ENCODE measurements around the gene RHBDF1. TPM values are rescaled to one million over a fixed set of nuclear protein-coding genes. Genes with fewer than 3 reads are reported as not detected.

RHBDF1 gene
- total and polyA plus RNA-seq, 2 experiments from 2014 or later: 22.6 to 24.5 TPM

DNA sequence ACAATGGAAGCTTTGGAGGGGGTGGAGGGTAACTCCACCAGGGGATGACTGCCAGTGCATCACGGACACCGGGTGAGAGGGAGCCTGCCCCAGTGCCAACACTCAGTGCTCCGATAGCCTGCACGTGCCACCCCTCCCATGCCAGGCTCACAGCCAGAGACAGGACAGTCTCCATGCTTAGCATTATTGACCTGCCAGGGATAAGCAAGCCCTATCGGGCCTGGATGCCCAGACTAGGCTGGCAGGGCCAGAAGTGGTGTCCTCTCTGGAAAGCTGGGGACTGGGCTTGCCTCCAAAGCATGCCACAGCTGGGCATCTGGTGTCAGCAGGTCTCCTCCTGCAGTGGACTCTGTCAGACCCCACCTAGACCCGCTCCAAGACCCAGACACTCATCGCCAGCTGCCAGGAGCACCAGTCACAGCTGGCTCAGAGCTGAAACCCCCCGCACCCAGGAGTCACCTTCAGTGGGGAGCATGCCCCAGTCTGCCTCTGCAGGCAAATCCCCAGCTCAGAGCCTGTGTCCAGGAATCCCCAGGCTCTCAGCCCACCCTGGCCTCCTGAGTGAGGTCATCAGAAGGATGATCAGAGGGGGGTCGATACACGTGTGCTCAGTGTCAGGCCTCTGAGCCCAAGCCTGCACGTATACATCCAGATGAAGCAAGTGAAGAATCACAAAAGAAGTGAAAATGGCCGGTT lies 1.8 kb upstream of the RHBDF1 start (continued):
- TF ChIP-seq, protein P1, sequence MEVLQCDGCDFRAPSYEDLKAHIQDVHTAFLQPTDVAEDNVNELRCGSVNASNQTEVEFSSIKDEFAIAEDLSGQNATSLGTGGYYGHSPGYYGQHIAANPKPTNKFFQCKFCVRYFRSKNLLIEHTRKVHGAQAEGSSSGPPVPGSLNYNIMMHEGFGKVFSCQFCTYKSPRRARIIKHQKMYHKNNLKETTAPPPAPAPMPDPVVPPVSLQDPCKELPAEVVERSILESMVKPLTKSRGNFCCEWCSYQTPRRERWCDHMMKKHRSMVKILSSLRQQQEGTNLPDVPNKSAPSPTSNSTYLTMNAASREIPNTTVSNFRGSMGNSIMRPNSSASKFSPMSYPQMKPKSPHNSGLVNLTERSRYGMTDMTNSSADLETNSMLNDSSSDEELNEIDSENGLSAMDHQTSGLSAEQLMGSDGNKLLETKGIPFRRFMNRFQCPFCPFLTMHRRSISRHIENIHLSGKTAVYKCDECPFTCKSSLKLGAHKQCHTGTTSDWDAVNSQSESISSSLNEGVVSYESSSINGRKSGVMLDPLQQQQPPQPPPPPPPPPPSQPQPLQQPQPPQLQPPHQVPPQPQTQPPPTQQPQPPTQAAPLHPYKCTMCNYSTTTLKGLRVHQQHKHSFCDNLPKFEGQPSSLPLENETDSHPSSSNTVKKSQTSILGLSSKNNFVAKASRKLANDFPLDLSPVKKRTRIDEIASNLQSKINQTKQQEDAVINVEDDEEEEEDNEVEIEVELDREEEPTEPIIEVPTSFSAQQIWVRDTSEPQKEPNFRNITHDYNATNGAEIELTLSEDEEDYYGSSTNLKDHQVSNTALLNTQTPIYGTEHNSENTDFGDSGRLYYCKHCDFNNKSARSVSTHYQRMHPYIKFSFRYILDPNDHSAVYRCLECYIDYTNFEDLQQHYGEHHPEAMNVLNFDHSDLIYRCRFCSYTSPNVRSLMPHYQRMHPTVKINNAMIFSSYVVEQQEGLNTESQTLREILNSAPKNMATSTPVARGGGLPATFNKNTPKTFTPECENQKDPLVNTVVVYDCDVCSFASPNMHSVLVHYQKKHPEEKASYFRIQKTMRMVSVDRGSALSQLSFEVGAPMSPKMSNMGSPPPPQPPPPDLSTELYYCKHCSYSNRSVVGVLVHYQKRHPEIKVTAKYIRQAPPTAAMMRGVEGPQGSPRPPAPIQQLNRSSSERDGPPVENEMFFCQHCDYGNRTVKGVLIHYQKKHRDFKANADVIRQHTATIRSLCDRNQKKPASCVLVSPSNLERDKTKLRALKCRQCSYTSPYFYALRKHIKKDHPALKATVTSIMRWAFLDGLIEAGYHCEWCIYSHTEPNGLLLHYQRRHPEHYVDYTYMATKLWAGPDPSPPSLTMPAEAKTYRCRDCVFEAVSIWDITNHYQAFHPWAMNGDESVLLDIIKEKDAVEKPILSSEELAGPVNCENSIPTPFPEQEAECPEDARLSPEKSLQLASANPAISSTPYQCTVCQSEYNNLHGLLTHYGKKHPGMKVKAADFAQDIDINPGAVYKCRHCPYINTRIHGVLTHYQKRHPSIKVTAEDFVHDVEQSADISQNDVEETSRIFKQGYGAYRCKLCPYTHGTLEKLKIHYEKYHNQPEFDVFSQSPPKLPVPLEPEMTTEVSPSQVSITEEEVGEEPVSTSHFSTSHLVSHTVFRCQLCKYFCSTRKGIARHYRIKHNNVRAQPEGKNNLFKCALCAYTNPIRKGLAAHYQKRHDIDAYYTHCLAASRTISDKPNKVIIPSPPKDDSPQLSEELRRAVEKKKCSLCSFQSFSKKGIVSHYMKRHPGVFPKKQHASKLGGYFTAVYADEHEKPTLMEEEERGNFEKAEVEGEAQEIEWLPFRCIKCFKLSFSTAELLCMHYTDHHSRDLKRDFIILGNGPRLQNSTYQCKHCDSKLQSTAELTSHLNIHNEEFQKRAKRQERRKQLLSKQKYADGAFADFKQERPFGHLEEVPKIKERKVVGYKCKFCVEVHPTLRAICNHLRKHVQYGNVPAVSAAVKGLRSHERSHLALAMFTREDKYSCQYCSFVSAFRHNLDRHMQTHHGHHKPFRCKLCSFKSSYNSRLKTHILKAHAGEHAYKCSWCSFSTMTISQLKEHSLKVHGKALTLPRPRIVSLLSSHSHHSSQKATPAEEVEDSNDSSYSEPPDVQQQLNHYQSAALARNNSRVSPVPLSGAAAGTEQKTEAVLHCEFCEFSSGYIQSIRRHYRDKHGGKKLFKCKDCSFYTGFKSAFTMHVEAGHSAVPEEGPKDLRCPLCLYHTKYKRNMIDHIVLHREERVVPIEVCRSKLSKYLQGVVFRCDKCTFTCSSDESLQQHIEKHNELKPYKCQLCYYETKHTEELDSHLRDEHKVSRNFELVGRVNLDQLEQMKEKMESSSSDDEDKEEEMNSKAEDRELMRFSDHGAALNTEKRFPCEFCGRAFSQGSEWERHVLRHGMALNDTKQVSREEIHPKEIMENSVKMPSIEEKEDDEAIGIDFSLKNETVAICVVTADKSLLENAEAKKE (CRISPR knock-in tag; IDR thresholded peaks at IDR 0.05): no peak

DNA sequence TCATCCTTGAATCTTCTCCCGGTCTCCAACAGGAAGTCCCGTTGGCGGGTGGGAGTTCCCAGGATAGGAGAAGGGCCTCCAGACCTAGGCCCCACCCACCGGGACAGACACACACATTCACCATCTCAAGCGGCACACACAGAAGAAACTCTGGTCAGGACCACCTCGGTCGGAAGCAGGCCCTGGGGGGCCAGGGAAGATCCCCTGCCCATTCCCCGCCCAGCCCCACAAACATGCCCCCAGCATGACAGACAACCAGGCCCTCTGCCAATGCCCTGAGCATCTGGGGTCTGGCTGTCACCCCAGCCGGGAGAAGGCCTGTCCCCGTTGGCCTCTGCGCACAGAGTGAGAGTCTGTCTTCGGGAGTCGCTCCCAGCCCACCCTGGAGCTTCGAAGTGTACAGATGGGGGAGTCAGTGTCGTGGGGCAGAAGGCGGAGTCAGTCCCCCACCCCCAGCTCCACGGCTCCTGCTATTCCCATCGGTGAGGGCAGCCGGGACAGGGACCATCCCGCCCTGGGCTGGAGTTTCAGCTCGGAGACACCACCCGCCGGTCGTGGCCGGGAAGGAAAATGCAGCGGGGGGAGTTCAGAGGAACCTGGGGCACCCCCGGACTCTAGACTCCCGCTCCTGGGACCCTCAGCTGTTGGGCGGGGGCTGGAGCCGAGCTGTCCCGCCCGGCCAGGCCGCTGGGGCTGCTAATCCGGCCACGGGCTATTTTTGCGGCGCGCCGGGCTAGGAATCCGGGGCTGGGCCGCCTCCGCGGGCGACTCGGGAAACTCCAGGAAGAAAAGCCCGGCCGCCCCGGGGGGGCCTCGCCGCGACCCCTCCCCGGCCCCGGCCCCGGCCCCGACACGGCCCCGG lies 660 bp downstream of the RHBDF1 start:
- Histone ChIP-seq H3K9me2 (ENCODE audit: insufficient read depth) (no peaks in the 10 kb centered on the region), H3K4me3 (peak overlapping the region; percentile 76), H3K36me3 (ENCODE audit: insufficient read depth) (no peaks in the 10 kb centered on the region), H4K20me1 (replicated peaks; ENCODE audit: insufficient read depth) (0 out of 2 replicates have a peak, but pooled peaks cover 5% of the 10 kb centered on the region), H2AFZ (peak overlapping the region; percentile 74), H3K27me3 (ENCODE audit: insufficient read depth) (no peaks in the 10 kb centered on the region), H3K79me2 (replicated peaks; ENCODE audit: insufficient read depth) (peaks cover 4% of the 10 kb centered on the region; the same call in 1 of the 2 replicates), H3K4me2 (peak overlapping the region; percentile 93), H3F3A (replicated peaks; ENCODE audit: low read depth) (peaks cover 16% of the 10 kb centered on the region; the same call in 1 of the 2 replicates), H3K4me1 (ENCODE audit: insufficient read depth) (peaks cover 40% of the 10 kb centered on the region), H3K27ac (ENCODE audit: low read depth) (peak overlapping the region; percentile 27)
- Mint-ChIP-seq H3K4me3 (peak overlapping the region; percentile 78), H3K9me3 (no peaks in the 10 kb centered on the region), H3K27me3 (ENCODE audit: insufficient read depth, low read depth, poor library complexity) (peaks cover 32% of the 10 kb centered on the region), H3K27ac (no peak overlapping the region), H3K36me3 (ENCODE audit: low read depth) (no peaks in the 10 kb centered on the region), H3K4me1 (peaks cover 53% of the 10 kb centered on the region)
- peak; percentile 97 for DNase-seq (ENCODE audit: low spot score)
- no peak for TF ChIP-seq ZNF331 (CRISPR knock-in tag; IDR thresholded peaks at IDR 0.05; ENCODE audit: low read depth)
- TF ChIP-seq, protein P1 (CRISPR knock-in tag; IDR thresholded peaks at IDR 0.05): peak; percentile 56; the same call in 1 of the 2 replicates
- TF ChIP-seq POLR2AphosphoS5 (IDR thresholded peaks at IDR 0.05; ENCODE audit: low read depth): peak; percentile 48; the same call in 1 of the 2 replicates
- TF ChIP-seq, protein P2, sequence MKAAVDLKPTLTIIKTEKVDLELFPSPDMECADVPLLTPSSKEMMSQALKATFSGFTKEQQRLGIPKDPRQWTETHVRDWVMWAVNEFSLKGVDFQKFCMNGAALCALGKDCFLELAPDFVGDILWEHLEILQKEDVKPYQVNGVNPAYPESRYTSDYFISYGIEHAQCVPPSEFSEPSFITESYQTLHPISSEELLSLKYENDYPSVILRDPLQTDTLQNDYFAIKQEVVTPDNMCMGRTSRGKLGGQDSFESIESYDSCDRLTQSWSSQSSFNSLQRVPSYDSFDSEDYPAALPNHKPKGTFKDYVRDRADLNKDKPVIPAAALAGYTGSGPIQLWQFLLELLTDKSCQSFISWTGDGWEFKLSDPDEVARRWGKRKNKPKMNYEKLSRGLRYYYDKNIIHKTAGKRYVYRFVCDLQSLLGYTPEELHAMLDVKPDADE (IDR thresholded peaks at IDR 0.05): 0 out of 2 replicates have a peak, but pooled peaks have one; percentile 35
- ATAC-seq: peak; percentile 56

All from GM23338 (cell line).